ENCODE results near the gene THYN1. TPM values are rescaled to one million over a fixed set of nuclear protein-coding genes. Genes with fewer than 3 reads are reported as not detected.
"Not testable (repeated sequence)": the region's sequence is repeated elsewhere in the genome, so short reads cannot be mapped to it uniquely, and the experiment has no call there.

The THYN1 gene
- total and polyA plus RNA-seq, 2 donors from 2014 or later, result 32.2 to 74.0 TPM

DNA sequence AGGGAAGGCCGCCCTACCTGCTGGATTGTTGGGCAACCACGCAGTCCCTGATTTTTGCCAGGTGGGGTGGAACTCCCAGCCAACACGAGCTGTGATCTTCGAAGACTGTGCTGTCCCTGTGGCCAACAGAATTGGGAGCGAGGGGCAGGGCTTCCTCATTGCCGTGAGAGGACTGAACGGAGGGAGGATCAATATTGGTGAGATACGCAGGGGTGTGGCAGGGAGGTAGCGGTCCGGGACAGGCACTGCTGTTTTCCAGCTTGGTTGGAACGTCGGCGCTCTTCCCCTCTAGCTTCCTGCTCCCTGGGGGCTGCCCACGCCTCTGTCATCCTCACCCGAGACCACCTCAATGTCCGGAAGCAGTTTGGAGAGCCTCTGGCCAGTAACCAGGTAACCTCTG is 7.8 kb upstream of the THYN1 start:
- H3K36me3 ChIP-seq (ENCODE audit: control insufficient read depth in 2 of 3, insufficient read depth in 3 of 3, low read length in 3 of 3), result peaks cover 0 to 53% (median 33%) of the 10 kb centered on the region in 3 donors

GRCh38 chr11:134260503-134260902 is 7.4 kb upstream of the THYN1 start:
- intact Hi-C loops (cut with DNase I), result no loop called here
- Histone ChIP-seq H3K4me3 (ENCODE audit: low read length in 3 of 3) (no peak overlapping the region), H3K27me3 (ENCODE audit: control insufficient read depth, insufficient read depth, low read length) (no peaks in the 10 kb centered on the region), H3K27ac (ENCODE audit: low read depth in 2 of 2, low read length in 2 of 2) (no peak overlapping the region), H3K9ac (ENCODE audit: low read length in 3 of 3) (no peak overlapping the region), H3K4me1 (ENCODE audit: control insufficient read depth in 2 of 3, insufficient read depth in 2 of 3, low read depth in 1 of 3, low read length in 3 of 3) (peaks cover 0 to 2% (median 0%) of the 10 kb centered on the region in 3 donors), H3K9me3 (ENCODE audit: control insufficient read depth in 2 of 3, insufficient read depth in 1 of 3, low read length in 3 of 3) (no peaks in the 10 kb centered on the region), H3K36me3 (ENCODE audit: control insufficient read depth in 2 of 3, insufficient read depth in 3 of 3, low read length in 3 of 3) (peaks cover 0 to 53% (median 33%) of the 10 kb centered on the region in 3 donors)
- FAIRE-seq, result no peak
- TF ChIP-seq CTCF (IDR thresholded peaks at IDR 0.05; ENCODE audit: borderline replicate concordance, extremely low read depth, insufficient read depth), result no peak
- no peak for DNase-seq

More for the DNA sequence above, 7.8 kb upstream of the THYN1 start:
- DNase-seq (no peak), FAIRE-seq (no peak)
- no peak overlapping the region for H3K4me3 ChIP-seq (ENCODE audit: low read length in 3 of 3)
- TF ChIP-seq CTCF (IDR thresholded peaks at IDR 0.05; ENCODE audit: borderline replicate concordance, extremely low read depth, insufficient read depth), result no peak
- H3K27me3 ChIP-seq (ENCODE audit: control insufficient read depth, insufficient read depth, low read length), result no peaks in the 10 kb centered on the region
- no peak overlapping the region for H3K27ac ChIP-seq (ENCODE audit: low read depth in 2 of 2, low read length in 2 of 2)
- H3K4me1 ChIP-seq (ENCODE audit: control insufficient read depth in 2 of 3, insufficient read depth in 2 of 3, low read depth in 1 of 3, low read length in 3 of 3), result no peaks in the 10 kb centered on the region
- no peaks in the 10 kb centered on the region for H3K9me3 ChIP-seq (ENCODE audit: control insufficient read depth in 2 of 3, insufficient read depth in 1 of 3, low read length in 3 of 3)
- no peak overlapping the region for H3K9ac ChIP-seq (ENCODE audit: low read length in 3 of 3)
- intact Hi-C loops (cut with DNase I), result no loop called here

DNA sequence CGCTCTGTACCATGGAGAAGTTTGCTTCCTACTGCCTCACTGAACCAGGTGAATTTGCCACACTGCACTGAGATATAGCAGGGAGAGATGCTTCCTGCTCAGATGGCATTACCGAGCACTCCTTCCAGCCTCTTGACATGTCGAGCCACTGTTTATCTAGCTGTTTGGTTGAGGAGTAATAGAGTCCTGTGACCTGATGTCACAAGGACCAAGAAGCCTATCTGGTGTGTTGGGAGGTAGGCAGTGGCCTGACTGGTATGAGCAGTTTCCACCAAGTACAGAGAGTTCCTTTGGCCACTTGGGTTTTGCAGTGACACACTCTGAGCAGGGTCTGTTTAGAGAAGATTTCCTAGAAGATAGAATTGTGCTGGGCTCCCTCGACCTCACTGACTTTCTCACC is 5.4 kb upstream of the THYN1 start:
- Histone ChIP-seq H3K4me3 (ENCODE audit: low read length in 3 of 3) (no peak overlapping the region), H3K9me3 (ENCODE audit: control insufficient read depth in 2 of 3, insufficient read depth in 1 of 3, low read length in 3 of 3) (no peaks in the 10 kb centered on the region), H3K36me3 (ENCODE audit: control insufficient read depth in 2 of 3, insufficient read depth in 3 of 3, low read length in 3 of 3) (peaks cover 0 to 48% (median 28%) of the 10 kb centered on the region in 3 donors), H3K27ac (ENCODE audit: low read depth in 2 of 2, low read length in 2 of 2) (no peak overlapping the region), H3K9ac (ENCODE audit: low read length in 3 of 3) (no peak overlapping the region), H3K27me3 (ENCODE audit: control insufficient read depth, insufficient read depth, low read length) (no peaks in the 10 kb centered on the region), H3K4me1 (ENCODE audit: control insufficient read depth in 2 of 3, insufficient read depth in 2 of 3, low read depth in 1 of 3, low read length in 3 of 3) (peaks cover 0 to 3% (median 0%) of the 10 kb centered on the region in 3 donors)
- DNase-seq, result no peak
- no peak for FAIRE-seq
- no peak for TF ChIP-seq CTCF (IDR thresholded peaks at IDR 0.05; ENCODE audit: borderline replicate concordance, extremely low read depth, insufficient read depth)
- intact Hi-C loops (cut with DNase I), result no loop called here

- no peak for DNase-seq
- Histone ChIP-seq H3K27ac (ENCODE audit: low read depth in 2 of 2, low read length in 2 of 2) (no peak overlapping the region), H3K4me1 (ENCODE audit: control insufficient read depth in 2 of 3, insufficient read depth in 2 of 3, low read depth in 1 of 3, low read length in 3 of 3) (peaks cover 0 to 7% (median 0%) of the 10 kb centered on the region in 3 donors), H3K4me3 (ENCODE audit: low read length in 3 of 3) (no peak overlapping the region), H3K9ac (ENCODE audit: low read length in 3 of 3) (no peak overlapping the region), H3K27me3 (ENCODE audit: control insufficient read depth, insufficient read depth, low read length) (no peaks in the 10 kb centered on the region), H3K9me3 (ENCODE audit: control insufficient read depth in 2 of 3, insufficient read depth in 1 of 3, low read length in 3 of 3) (no peaks in the 10 kb centered on the region), H3K36me3 (ENCODE audit: control insufficient read depth in 2 of 3, insufficient read depth in 3 of 3, low read length in 3 of 3) (peaks cover 0 to 39% (median 24%) of the 10 kb centered on the region in 3 donors)
- TF ChIP-seq CTCF (IDR thresholded peaks at IDR 0.05; ENCODE audit: borderline replicate concordance, extremely low read depth, insufficient read depth), result no peak
- no peak for FAIRE-seq
- intact Hi-C loops (cut with DNase I), result no loop called here
These were observed 3.9 kb upstream of the THYN1 start for GRCh38 chr11:134257101-134257500.

DNA sequence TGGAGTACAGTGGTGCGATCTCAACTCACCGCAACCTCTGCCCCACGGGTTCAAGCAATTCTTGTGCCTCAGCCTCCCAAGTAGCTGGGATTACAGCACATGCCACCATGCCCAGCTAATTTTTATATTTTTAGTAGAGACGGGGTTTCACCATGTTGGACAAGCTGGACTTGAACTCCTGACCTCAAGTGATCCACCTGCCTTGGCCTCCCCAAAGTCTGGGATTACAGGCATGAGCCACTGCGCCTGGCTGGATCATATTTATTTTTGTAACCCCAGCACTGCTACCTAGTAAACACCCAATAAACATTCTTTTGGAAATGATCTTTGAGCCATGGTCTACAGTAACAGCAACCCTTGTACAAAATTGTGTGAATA is 2.0 kb upstream of the THYN1 start:
- Histone ChIP-seq H3K36me3 (ENCODE audit: control insufficient read depth in 2 of 3, insufficient read depth in 3 of 3, low read length in 3 of 3) (peaks cover 0 to 33% (median 18%) of the 10 kb centered on the region in 3 donors), H3K4me1 (ENCODE audit: control insufficient read depth in 2 of 3, insufficient read depth in 2 of 3, low read depth in 1 of 3, low read length in 3 of 3) (peaks cover 3 to 10% (median 3%) of the 10 kb centered on the region in 3 donors)
- H3K4me3 ChIP-seq (ENCODE audit: low read length in 3 of 3); H3K27ac ChIP-seq (ENCODE audit: low read depth in 2 of 2, low read length in 2 of 2); DNase-seq; H3K9ac ChIP-seq (ENCODE audit: low read length in 3 of 3); H3K27me3 ChIP-seq (ENCODE audit: control insufficient read depth, insufficient read depth, low read length); intact Hi-C loops (cut with DNase I); H3K9me3 ChIP-seq (ENCODE audit: control insufficient read depth in 2 of 3, insufficient read depth in 1 of 3, low read length in 3 of 3); FAIRE-seq: not testable (repeated sequence)

All from kidney (tissue), 14 donors.